ENCODE data around the gene CLIP2.
"Not testable (repeated sequence)": the region's sequence is repeated elsewhere in the genome, so short reads cannot be mapped to it uniquely, and the experiment has no call there.

CLIP2 gene

DNA sequence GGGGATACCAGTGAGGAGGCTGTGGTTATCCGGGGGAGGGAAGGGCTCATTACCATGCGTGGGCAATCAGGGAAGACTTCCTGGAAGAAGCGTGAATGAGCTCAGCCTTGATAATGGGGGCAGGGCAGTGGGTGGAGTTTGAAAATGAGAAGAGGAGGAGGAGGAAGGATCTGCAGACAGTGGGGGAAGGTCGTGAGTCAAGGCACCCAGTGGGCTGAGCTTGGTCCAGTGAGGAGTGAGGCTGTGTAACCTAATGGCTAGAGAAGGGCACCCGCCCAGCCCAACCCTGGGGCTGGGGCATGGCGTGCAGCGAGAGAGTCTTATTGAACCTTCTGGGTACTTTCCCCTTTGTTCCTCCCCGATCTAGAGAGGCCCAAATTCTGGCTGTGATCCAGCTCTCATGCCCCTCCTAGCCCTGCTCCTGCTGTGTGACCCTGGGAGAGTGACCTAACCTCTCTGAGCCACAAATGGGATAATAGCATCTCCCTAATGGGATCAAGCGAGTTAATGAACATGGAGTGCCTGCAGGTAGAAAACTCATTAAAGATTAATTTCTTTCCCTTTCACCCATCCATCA is 31.5 kb downstream of the CLIP2 start:
- DNase-seq (ENCODE audit: low read depth), result no peak
- H3K4me3 ChIP-seq (ENCODE audit: low read depth, low read length), result no peak overlapping the region
- TF ChIP-seq, protein P1, sequence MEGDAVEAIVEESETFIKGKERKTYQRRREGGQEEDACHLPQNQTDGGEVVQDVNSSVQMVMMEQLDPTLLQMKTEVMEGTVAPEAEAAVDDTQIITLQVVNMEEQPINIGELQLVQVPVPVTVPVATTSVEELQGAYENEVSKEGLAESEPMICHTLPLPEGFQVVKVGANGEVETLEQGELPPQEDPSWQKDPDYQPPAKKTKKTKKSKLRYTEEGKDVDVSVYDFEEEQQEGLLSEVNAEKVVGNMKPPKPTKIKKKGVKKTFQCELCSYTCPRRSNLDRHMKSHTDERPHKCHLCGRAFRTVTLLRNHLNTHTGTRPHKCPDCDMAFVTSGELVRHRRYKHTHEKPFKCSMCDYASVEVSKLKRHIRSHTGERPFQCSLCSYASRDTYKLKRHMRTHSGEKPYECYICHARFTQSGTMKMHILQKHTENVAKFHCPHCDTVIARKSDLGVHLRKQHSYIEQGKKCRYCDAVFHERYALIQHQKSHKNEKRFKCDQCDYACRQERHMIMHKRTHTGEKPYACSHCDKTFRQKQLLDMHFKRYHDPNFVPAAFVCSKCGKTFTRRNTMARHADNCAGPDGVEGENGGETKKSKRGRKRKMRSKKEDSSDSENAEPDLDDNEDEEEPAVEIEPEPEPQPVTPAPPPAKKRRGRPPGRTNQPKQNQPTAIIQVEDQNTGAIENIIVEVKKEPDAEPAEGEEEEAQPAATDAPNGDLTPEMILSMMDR (IDR thresholded peaks at IDR 0.05; ENCODE audit: control insufficient read depth, extremely low read depth, insufficient read depth), result no peak

GRCh38 chr7:74322892-74323291 is 33.7 kb downstream of the CLIP2 start:
- not testable (repeated sequence) for DNase-seq (ENCODE audit: low read depth); H3K4me3 ChIP-seq (ENCODE audit: low read depth, low read length)

DNA sequence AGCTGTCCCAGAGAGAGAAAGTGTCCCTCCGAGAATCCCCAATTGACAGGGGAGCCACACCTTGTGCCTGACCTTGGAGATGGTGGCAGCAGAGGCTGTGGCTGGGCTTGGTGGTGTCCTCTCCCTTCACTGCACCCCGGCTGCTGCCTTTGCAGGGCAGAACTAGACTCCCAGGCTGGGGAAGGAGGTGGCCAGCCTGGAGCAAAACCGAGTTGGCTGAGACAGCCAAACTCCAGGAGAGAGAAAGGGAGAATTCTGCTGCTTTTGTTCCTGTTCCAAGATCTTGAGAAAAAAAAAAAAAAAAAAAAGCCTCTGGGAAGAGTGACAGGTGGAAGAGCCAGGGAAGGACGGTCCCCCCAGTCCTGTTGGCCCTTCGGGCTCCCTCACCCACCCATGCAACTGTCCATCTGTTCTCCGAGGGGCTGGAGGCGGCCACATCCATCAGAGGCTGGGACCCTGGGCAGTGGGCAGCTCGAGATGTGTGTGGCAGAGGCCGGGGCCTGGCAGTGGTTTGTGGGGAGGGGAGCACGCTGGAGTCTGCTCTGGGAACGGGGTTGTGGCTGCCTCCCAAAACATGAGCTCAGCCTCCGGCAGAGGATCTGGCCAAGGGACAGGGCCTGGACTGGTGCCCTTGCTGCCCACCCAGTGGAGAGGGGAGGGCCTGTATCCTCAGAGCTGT is 35.5 kb downstream of the CLIP2 start:
- TF ChIP-seq, protein P1 (IDR thresholded peaks at IDR 0.05; ENCODE audit: control insufficient read depth, extremely low read depth, insufficient read depth), result no peak
- no peak for DNase-seq (ENCODE audit: low read depth)
- H3K4me3 ChIP-seq (ENCODE audit: low read depth, low read length), result no peak overlapping the region

- no peak overlapping the region for H3K4me3 ChIP-seq (ENCODE audit: low read depth, low read length)
- DNase-seq (ENCODE audit: low read depth), result no peak
Observed at GRCh38 chr7:74325210-74325565, 36.0 kb downstream of the CLIP2 start.

GRCh38 chr7:74329225-74329624 is 40.0 kb downstream of the CLIP2 start:
- DNase-seq (ENCODE audit: low read depth), result no peak
- TF ChIP-seq, protein P1 (IDR thresholded peaks at IDR 0.05; ENCODE audit: control insufficient read depth, extremely low read depth, insufficient read depth), result no peak

More at GRCh38 chr7:74325210-74325565, 36.0 kb downstream of the CLIP2 start:
- TF ChIP-seq, protein P1 (IDR thresholded peaks at IDR 0.05; ENCODE audit: control insufficient read depth, extremely low read depth, insufficient read depth), result no peak

GRCh38 chr7:74332373-74333176 is 43.4 kb downstream of the CLIP2 start:
- H3K4me3 ChIP-seq (ENCODE audit: low read depth, low read length), result no peak overlapping the region
- TF ChIP-seq, protein P1 (IDR thresholded peaks at IDR 0.05; ENCODE audit: control insufficient read depth, extremely low read depth, insufficient read depth), result no peak
- DNase-seq (ENCODE audit: low read depth), result no peak

More at GRCh38 chr7:74329225-74329624, 40.0 kb downstream of the CLIP2 start:
- no peak overlapping the region for H3K4me3 ChIP-seq (ENCODE audit: low read depth, low read length)

DNA sequence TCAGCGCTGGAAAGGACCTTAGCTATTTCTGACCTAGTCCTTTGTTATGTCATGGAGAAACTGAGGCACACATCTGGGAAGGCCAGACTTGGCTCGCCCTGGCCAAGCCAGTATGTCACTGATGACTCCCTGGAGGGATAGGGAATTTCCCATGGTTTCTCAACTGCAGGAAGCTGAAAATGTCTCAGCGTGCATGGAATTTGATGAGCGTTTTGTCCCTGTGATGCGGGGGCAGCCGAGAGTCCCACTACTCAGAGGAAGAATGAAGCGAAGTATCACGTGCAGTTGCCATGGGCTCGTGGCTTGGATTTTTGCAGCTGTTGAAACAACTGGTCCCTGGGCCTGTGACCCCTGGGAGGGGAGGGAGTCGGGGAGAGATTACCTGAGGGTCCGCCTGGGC is 44.8 kb downstream of the CLIP2 start:
- DNase-seq (ENCODE audit: low read depth), result no peak
- TF ChIP-seq, protein P1 (IDR thresholded peaks at IDR 0.05; ENCODE audit: control insufficient read depth, extremely low read depth, insufficient read depth), result no peak
- H3K4me3 ChIP-seq (ENCODE audit: low read depth, low read length), result no peak overlapping the region
